Panc1 (cell line): ENCODE measurements around the gene TICAM2. TPM values are rescaled to one million over a fixed set of nuclear protein-coding genes. Genes with fewer than 3 reads are reported as not detected.

Experiments used
- ATAC-seq: fragments of 200-7000 bp; cut with Tn5 transposase; 2 replicates; pipeline ENCODE4 v1.9.1; 2020; ENCODE audit warnings: mild to moderate bottlenecking, moderate library complexity
- BruUV-seq: library from RNA; stranded (reverse); fragments of 400-500 nt; replicated peaks from 2 replicates; lab custom pipeline; 2021; lab: Mats Ljungman, UMichigan
- CTCF ChIA-PET: fragments of 300-600 bp; sonication (Branson Sonifier 250); formaldehyde crosslinking; loops from one replicate; lab custom pipeline; 2022; ENCODE audit warnings: antibody characterized with exemption; lab: Charles Lee
- POLR2A ChIA-PET: fragments of 300-600 bp; sonication (Branson Sonifier 250); formaldehyde crosslinking; loops from one replicate; lab custom pipeline; 2022; ENCODE audit warnings: antibody characterized with exemption; lab: Charles Lee
- DNase-seq: peaks from one replicate; pipeline ENCODE4 v3.0.0-alpha.2; 2010; ENCODE audit warnings: low read depth, low spot score
- H3K27ac ChIP-seq: 2 replicates; pipeline ENCODE4 v1.5.1; 2011; ENCODE audit warnings: mild to moderate bottlenecking, low read length, inconsistent platforms
- H3K27me3 ChIP-seq: fragments of 200-500 bp; sonication (Bioruptor generic); 2 replicates; pipeline ENCODE4 v1.6.0; 2014; ENCODE audit warnings: low read length, inconsistent platforms; ENCODE audit not compliant: control insufficient read depth, insufficient read depth
- H3K36me3 ChIP-seq: fragments of 200-500 bp; sonication (Bioruptor generic); 2 replicates; pipeline ENCODE4 v1.5.1; 2014; ENCODE audit warnings: inconsistent platforms, mild to moderate bottlenecking, low read length, moderate library complexity; ENCODE audit not compliant: control insufficient read depth, insufficient read depth
- H3K4me1 ChIP-seq: 2 replicates; pipeline ENCODE4 v1.5.1; 2011; ENCODE audit warnings: inconsistent platforms, mild to moderate bottlenecking, low read length, moderate library complexity; ENCODE audit not compliant: control insufficient read depth, insufficient read depth
- H3K4me3 ChIP-seq, 2 experiments: 2 replicates each; pipeline ENCODE4 v1.5.1; 2011 to 2012; ENCODE audit warnings: low read depth in 2 of 2, low read length in 2 of 2, mild to moderate bottlenecking in 2 of 2, inconsistent platforms in 1 of 2, moderate library complexity in 1 of 2
- H3K9me3 ChIP-seq: fragments of 200-500 bp; sonication (Bioruptor generic); 2 replicates; pipeline ENCODE4 v1.5.1; 2014; ENCODE audit warnings: low read depth, mild to moderate bottlenecking, inconsistent platforms, low read length, moderate library complexity; ENCODE audit not compliant: control insufficient read depth, insufficient read depth
- POLR2AphosphoS5 ChIP-seq: IDR thresholded peaks from 2 replicates; pipeline ENCODE4 v1.6.1; 2012; ENCODE audit warnings: mild to moderate bottlenecking, low read depth, low read length, moderate library complexity
- SIN3A ChIP-seq: IDR thresholded peaks from 2 replicates; pipeline ENCODE4 v1.6.1; 2012; ENCODE audit warnings: low read depth, mild to moderate bottlenecking, low read length, moderate library complexity, borderline replicate concordance; ENCODE audit not compliant: insufficient read depth
- TCF7L2 ChIP-seq: IDR thresholded peaks from 2 replicates; pipeline ENCODE4 v1.6.1; 2011; ENCODE audit warnings: mild to moderate bottlenecking, low read depth, low read length, inconsistent platforms
- in situ Hi-C: cut with HindIII; loops from 2 replicates; pipeline ENCODE4 v1.10.0; 2016; ENCODE audit warnings: low sequenced_read_pairs, low pct_unique_long_range_greater_than_20kb
- intact Hi-C: fragments of 100-400 bp; cut with micrococcal nuclease; formaldehyde crosslinking; loops from one replicate; pipeline ENCODE4 v1.10.0; 2022; ENCODE audit not compliant: unreplicated experiment
- total RNA-seq: library from RNA; stranded (reverse); gene quantifications from one replicate; pipeline ENCODE4 v1.2.1, GENCODE V29; 2021; ENCODE audit not compliant: unreplicated experiment
- TF ChIP-seq, protein P1 (sequence below), 2 experiments: IDR thresholded peaks; 2 replicates each; pipeline ENCODE4 v1.6.1; 2011 to 2012; ENCODE audit warnings: low read depth in 2 of 2, control low read depth in 1 of 2, low read length in 1 of 2, mild to moderate bottlenecking in 1 of 2, moderate library complexity in 1 of 2; ENCODE audit not compliant: insufficient read depth in 1 of 2
- TF ChIP-seq, protein P2 (sequence below): fragments of 450-650 bp; IDR thresholded peaks from 2 replicates; pipeline ENCODE4 v1.5.1; 2017; ENCODE audit warnings: mild to moderate bottlenecking

TICAM2 gene
- total RNA-seq, 1 experiment from 2014 or later = 1.6 TPM

DNA sequence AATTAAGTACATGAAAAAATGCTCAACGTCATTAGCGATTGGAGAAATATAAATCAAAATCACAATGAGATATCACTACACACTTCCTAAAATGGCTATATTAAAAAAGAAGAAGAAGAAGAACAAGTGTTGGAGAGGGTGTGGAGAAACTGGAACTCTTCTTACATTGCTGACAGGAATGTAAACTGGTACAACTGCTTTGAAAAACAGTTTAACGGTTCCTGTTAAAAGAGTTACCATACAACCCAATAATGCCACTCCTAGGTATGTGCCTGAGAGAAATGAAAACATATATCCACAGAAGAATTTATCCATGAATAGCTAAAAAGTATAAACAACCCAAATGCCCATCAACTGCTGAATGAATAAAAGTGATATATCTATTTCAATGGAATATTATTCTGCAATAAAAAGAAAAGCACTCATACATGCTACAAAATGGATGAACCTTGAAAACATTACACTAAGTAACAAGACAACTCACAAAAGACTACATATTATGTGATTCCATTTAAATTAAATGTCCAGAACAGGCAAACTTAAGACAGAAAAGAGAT, 66.7 kb downstream of the TICAM2 start:
- CTCF ChIA-PET = no interaction called here
- BruUV-seq = no TSS peak
- Histone ChIP-seq H3K9me3 (no peaks in the 10 kb centered on the region), H3K36me3 (peaks cover 8% of the 10 kb centered on the region; the same call in 1 of the 2 replicates), H3K4me1 (peaks cover 6% of the 10 kb centered on the region; the same call in 1 of the 2 replicates), H3K4me3 (no peak overlapping the region), H3K27ac (no peak overlapping the region), H3K27me3 (no peaks in the 10 kb centered on the region)
- DNase-seq = no peak
- no peak for ATAC-seq
- POLR2A ChIA-PET = interaction anchor here (0.6 kb wide), 1 partner anchor 66 kb away, joined by 3 read pairs; no protein-coding TSS in a partner anchor
- intact Hi-C loops = no loop called here
- in situ Hi-C loops = no loop called here
- TF ChIP-seq TCF7L2 (no peak), POLR2AphosphoS5 (no peak)

DNA sequence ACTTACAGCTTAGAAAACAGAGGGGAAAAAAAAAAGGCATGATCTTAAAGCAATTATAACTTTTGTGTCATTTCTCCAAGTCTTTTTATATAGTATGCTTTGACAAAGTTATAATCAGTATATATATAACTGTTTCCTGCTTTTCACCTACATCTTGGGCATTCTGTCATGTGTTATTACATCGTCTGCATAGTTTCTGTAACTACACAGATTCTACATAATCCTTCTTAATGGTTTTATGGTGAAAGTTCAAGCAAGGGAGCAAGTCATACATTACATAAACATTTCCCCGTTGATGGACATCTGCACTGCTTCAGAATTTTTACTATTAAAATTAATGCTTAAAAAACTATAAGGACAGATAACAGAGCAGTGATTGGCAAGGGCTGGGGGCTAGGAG, 69.8 kb downstream of the TICAM2 start:
- intact Hi-C loops = no loop called here
- H3K4me1 ChIP-seq = peaks cover 5% of the 10 kb centered on the region; the same call in 1 of the 2 replicates

More for the DNA sequence above, 69.8 kb downstream of the TICAM2 start:
- ATAC-seq = no peak
- in situ Hi-C loops = no loop called here
- BruUV-seq = no TSS peak
- Histone ChIP-seq H3K27ac (no peak overlapping the region), H3K4me3 (no peak overlapping the region), H3K9me3 (no peaks in the 10 kb centered on the region), H3K27me3 (no peaks in the 10 kb centered on the region), H3K36me3 (peaks cover 3% of the 10 kb centered on the region; the same call in 1 of the 2 replicates)
- no peak for DNase-seq
- TF ChIP-seq TCF7L2 (no peak), SIN3A (no peak), POLR2AphosphoS5 (no peak)
- TF ChIP-seq, protein P1, sequence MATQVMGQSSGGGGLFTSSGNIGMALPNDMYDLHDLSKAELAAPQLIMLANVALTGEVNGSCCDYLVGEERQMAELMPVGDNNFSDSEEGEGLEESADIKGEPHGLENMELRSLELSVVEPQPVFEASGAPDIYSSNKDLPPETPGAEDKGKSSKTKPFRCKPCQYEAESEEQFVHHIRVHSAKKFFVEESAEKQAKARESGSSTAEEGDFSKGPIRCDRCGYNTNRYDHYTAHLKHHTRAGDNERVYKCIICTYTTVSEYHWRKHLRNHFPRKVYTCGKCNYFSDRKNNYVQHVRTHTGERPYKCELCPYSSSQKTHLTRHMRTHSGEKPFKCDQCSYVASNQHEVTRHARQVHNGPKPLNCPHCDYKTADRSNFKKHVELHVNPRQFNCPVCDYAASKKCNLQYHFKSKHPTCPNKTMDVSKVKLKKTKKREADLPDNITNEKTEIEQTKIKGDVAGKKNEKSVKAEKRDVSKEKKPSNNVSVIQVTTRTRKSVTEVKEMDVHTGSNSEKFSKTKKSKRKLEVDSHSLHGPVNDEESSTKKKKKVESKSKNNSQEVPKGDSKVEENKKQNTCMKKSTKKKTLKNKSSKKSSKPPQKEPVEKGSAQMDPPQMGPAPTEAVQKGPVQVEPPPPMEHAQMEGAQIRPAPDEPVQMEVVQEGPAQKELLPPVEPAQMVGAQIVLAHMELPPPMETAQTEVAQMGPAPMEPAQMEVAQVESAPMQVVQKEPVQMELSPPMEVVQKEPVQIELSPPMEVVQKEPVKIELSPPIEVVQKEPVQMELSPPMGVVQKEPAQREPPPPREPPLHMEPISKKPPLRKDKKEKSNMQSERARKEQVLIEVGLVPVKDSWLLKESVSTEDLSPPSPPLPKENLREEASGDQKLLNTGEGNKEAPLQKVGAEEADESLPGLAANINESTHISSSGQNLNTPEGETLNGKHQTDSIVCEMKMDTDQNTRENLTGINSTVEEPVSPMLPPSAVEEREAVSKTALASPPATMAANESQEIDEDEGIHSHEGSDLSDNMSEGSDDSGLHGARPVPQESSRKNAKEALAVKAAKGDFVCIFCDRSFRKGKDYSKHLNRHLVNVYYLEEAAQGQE (IDR thresholded peaks at IDR 0.05; ENCODE audit: insufficient read depth in 1 of 2, low read depth in 2 of 2, low read length in 1 of 2) = no peak
- TF ChIP-seq, protein P2, sequence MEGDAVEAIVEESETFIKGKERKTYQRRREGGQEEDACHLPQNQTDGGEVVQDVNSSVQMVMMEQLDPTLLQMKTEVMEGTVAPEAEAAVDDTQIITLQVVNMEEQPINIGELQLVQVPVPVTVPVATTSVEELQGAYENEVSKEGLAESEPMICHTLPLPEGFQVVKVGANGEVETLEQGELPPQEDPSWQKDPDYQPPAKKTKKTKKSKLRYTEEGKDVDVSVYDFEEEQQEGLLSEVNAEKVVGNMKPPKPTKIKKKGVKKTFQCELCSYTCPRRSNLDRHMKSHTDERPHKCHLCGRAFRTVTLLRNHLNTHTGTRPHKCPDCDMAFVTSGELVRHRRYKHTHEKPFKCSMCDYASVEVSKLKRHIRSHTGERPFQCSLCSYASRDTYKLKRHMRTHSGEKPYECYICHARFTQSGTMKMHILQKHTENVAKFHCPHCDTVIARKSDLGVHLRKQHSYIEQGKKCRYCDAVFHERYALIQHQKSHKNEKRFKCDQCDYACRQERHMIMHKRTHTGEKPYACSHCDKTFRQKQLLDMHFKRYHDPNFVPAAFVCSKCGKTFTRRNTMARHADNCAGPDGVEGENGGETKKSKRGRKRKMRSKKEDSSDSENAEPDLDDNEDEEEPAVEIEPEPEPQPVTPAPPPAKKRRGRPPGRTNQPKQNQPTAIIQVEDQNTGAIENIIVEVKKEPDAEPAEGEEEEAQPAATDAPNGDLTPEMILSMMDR = no peak
- CTCF ChIA-PET = no interaction called here
- POLR2A ChIA-PET = interaction anchor here (1.0 kb wide), 1 partner anchor 12 kb away, joined by 3 read pairs; the partner anchor contains the start of gene FEM1C
